DMS 273 treated with DMSO at 0.1 percent for 48 hours (cell line): ENCODE measurements around the gene SEMA5B.

Experiments used
- DNase-seq: peaks from one replicate; lab custom pipeline; 2025; lab: John Stamatoyannopoulos, UW

The SEMA5B gene

DNA sequence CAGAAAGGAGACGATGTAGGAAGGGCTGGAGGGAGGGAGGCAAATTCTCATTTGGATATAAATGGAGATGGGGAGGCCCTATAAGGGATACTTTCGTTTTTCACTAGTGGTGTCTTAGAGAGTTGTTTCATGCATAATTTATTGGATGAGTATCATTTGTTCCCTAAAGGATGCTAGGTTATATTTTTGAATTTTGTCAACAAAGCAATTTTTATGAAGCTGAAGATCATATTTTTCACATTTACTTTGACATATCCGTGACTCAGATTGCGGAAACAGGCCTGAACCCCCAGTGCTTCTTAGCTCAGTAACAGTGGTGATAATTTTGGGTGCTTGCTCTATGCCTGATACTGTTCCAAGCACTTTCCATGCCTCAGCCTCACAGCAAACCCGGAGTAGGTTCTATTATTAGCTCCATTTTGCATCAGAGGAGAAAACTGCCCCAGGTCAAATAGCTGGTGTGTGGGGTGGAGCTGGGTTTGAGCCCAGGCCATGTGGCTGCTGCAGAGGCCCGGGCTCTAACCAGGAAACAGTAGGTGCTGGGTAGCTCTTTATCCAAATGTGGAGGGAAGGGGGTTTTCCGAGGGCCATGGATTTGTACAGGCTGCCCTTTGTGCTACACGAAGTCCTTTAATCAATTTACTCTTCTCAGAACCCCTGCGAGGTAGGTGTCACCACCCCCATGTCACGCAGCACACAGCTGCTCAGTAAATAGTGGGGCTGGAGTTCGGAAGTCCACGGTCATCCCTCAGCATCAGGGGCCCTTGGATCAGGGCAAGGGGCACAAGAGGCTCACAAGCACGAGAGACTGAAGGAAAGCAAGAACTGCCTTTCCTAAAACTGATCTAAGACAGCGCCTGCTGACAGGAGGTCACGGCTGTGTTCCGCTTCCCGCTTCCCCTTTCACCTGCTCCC is 133.6 kb downstream of the SEMA5B start:
- DNase-seq = no peak

DNA sequence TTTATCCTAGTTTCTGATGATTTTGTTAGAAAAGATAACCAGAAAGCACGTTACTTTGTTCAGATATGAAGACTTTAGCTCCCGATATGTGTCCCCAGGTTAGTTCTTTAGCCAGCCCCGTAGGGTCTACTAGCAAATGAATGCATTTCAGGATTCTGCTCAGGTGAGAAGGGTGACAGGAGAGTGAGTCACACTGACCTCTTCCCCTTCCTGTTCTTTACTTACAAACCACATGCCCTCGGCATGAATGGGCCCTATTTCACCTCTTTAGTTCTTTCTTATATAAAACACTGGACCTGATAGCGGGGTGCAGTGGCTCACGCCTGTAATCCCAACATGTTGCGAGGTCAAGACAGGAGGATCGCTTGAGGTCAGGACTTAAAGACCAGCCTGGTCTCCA is 134.3 kb downstream of the SEMA5B start:
- DNase-seq = no peak

DNA sequence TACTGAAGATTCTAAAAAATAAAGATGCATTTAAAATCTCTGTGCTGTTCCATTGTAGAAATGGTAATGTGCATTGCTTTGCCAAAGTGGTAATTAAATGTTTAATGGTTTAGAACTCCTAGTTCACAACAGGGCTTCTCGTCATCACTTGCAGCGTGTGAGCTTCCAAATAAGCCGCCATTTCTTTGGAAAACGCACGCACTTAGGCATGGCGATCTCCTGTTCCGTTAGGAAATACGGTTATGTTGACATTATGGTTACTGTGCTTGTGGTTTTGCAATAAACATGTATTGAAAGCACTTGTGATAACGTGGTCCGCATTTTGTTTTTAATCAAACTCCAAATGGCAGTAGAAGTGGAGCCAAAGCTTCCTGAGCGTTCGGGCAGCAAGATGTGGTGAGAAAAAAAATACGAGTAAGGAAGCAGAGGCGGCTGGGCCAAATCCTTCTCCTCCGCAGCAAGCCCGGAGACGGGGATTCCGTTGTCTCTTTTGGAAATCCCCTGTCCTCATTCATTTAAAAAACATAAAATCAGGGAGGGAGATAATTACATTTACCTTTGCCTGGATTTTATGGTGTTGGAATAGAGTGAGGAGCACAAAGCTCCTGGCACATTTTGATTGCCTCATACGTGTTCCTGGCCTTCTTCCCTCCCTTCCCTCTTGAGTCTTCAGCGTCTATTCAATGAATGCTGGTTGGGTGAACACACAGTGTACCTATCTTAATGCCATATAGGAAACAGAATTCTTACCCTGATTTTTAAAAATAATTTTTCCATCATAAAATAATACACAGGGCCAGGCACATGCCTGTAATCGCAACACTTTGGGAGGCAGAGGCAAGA is 135.2 kb downstream of the SEMA5B start:
- DNase-seq = no peak

DNA sequence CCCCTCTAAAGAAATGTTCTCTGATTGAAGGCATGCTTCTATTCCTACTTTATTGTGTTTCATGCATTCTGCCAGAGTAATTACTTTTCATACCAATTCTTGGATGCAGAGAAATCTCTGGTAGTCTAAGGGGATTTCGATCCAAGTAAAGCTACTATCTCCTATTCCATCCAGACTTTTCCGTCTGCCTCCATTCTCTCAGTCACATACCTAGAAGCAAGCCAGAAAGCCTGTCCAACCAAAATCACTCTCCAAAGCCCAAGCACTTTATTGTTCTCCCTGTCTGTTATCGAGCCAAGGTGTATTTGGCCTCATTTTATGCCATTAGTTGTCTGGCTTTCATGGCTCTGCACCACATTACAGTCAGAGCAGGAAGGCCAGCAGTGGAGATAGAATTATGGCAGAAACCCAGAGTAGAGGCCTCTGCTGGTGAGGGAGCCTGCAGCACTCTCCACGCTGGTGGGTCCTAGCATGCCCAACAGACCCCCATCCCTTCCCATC is 136.8 kb downstream of the SEMA5B start:
- DNase-seq = no peak

DNA sequence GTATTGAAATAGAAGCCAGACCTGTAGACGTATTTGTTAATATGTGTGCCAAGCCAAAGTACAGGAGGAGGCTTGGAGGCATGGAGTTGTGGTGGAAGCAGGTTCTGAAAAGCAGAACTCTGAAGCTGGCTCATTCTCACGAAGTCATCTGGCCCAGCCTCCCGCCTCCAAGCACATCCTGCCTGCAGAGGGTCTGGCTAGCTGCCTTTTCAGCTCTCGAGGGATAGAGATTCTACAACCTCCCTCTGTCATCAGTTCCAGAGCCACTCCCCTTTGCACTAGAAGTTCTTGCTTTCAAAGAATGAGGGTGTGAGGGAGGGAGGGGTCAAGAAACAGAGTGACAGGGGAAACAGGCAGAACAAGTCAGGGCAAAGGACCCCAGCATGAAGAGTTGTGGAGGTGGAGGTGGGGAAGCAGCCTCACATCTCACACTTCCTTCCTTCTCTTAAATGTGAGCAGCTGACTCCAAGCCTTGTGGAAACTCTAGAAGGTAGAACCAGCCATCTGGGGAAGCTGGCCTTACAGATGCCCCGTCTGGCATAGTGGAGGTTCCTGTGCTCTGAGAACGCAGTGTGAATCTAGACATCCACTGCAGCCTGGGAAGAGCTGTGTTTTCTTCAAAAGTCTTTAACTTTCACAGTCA is 137.4 kb downstream of the SEMA5B start:
- peak; percentile 95 for DNase-seq

DNA sequence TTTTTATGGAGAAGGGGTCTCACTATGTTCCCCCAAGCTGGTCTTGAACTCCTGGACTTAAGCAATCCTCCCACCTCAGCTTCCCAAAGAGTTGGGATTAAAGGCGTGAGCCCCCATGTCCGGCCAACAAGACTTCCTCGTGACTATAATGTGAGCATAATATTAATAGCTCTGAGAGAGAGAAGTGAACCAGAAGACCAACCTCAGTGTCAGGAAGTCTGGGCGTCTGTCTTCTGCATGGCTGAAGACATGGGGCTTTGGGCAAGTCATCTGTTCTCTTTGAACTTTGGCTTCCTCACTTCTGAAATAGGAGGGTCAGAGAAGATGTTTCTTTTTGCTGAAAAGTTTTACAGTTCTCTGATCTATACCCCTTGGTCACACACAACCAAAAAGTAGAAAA is 140.6 kb downstream of the SEMA5B start:
- no peak for DNase-seq

DNA sequence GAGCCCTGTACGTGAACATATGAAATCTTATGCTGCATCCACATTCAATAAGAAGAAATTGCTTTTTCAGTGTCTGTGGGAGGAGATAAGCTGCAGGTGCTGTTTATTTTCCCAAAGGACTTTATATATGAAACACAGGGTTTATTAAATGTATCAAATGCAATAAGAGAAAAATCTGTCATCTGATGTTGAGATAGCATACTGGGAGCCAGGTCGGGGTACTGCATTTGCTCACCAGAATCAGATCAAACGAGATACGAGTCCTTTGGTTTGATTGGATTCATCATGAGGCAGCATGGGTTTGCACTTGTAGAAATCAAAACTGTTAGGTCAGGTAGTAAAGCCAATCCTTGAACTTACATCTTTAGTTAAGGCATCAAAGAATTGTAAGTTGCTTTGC is 141.3 kb downstream of the SEMA5B start:
- DNase-seq = no peak

DNA sequence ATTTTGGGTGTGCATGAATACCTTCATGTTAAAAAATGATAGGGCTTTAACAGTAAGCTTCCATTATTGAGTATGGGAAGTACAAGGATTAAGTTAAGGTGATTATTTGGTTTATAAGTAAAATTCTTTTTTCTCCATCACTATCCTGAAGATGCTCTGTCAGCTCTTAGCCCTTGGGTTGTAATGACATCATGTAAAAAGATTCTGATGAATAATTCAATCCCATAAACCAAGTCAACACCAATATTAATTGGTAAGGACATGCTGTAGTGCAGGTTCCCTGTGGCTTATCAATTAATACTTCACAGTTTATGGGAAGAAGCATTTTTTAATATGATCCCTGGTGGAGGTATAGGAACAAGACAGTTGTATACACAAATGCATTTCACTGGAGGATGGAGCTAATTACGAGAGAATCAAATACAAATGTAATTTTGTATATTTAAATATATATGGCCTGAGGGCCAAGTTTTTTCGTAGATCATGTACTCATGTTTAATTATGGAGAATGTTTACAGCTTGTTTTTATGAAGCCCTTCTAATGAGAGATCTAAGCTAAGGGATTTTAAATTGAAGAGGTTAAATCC is 145.1 kb downstream of the SEMA5B start:
- no peak for DNase-seq

DNA sequence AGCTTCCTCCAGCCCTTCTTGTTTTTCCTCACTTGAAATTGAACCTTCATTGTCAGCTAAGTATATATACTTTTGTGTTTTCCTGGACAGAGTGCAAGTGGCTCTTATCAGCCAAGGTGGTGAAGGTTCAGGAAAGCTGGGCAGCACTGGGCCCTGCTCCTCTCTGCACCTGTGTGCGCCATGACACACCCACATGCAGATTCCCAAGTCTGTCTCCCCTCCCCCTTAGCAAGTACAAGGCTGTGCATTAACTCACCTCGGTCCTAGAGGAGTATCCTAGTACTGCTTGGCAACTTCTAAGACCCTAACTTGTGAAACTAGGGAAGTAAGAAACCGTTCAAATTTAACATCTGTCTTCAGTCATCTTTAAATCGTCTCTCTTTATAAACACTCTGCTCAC is 146.9 kb downstream of the SEMA5B start:
- no peak for DNase-seq

DNA sequence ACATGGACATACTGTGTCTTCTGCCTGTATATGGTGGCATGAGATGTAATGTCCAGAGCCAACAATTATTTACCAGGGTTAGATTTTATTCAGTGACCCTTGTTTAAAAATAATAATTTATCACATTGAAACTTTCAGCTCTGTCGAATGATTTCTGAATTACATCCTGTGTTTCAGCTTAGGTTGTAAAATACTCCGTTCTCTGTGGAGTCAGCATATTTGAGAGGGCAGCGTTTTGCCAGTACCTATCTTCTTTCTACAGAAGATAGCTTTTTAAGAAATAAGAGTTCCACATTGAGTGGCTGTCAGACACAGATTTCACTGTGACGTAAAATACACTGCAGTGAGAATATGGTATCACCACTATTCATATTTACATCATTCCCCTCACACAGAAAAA is 147.4 kb downstream of the SEMA5B start:
- DNase-seq = no peak

DNA sequence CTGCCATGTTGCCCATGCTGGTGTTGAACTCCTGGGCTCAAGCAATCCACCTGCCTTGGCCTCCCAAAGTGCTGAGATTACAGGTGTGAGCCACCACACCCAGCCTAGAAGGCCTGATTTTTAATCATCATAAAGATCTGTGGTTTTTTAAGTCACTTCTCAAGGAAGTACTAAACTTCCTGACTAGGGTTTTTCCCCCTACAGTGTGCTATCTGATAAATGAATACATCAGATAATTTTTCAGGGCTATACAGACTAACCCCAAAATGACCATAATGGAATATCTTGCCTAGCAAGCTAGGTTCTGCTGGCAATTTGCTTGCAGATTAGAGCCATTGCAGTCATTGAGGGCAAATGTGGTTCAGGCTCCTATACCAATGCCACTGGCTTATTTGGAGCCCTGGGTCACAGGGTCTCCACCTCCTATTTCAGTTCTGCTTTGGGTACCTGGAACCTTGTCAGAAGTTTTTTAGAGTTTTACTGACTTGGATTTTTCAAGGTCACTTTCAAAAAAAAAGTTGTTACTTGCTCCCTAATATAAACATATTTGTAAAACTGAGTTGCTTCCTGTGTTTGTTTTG is 151.9 kb downstream of the SEMA5B start:
- DNase-seq = no peak

DNA sequence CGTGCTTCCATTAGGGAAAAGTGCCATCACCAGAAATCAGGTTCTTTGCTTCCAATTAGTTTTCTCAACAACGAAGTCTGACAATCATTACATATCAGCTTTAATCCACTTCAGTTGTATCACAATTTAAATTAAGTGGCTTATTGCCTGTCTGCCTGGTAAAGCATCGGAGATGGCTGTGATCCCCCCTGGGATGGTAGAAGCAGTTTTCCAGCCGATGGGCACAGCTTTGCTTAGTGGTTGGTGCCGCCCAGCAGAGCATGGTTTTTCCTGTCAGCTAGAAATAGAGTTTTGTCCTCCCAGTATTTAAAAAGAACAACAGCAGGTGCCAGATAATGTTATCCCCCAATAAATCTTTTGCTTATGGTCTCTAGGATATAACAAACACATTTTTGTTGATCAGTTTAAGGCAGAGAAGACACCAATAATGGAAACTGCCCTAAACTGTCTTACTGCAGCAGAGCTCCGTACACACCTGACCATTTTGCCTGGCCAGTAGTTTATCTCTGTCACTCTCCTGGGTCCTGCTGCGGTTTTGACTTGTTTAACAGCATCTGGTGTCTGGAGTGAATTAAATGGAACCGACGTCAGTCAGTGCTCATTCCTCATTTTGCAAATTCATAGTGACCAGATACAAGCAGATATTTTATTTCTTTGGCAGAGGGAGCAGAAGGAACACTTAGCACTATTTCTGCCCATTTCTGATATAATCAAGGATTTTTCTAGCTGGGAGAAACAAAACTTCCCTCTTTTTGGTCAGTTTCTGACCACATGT is 153.6 kb downstream of the SEMA5B start:
- DNase-seq = no peak

DNA sequence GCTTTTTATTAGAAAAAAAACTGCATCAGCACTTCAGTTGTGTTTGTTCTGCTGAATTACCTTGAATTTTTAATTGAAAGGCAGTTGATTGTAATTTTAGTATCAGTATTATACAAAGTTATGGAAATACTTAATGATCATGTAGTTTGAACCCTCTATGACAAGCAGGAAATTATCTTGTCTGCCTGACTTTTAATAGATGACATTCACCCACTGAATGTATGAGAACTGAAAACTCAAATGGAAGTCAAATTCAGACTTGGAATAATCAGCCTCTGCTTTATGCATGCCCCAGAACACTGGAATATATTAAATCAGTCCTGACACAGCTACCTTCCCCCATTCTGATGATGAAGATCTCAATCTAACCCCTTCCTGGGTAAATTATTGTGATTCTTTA is 159.2 kb downstream of the SEMA5B start:
- DNase-seq = no peak

DNA sequence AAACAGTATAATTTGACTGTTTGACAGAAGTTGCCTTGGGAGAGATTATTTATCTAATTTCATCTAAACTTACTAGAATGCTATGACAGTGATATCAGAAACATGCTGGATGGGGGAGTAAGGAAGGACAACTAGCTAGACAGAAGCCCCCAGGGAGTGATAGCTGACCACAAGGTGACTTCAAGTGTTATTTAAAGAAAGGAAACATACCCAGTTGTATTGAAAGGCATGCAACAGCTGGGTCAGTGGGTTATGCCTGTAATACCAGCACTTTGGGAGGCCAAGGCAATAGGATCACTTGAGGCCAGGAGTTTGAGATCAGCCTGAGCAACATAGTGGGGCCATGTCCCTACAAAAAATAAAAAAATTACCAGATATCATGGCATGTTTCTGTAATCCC is 163.1 kb downstream of the SEMA5B start:
- DNase-seq = no peak

DNA sequence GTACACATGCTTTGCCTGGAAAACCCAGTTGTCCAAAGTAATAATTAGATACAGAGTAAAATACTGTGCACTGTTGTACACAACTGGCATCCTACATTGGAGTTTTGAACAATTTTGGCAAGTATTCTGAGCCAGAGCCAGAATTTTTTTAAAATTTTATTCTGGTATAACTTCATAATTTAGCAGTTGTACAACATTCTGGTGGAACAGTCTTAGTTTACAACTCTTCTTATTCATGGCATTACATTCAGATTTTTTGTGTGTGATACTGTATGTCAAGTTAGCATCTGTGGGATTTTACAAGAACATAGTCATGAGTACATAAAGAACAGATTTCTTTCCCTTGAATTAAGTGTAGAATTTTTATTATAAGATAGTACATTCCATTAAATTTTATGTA is 165.2 kb downstream of the SEMA5B start:
- DNase-seq = no peak
